GOT3 (cell line): Measurements from ENCODE around the gene EFL1.
"Not testable (repeated sequence)": the region's sequence is repeated elsewhere in the genome, so short reads cannot be mapped to it uniquely, and the experiment has no call there.

Source experiments
- DNase-seq: peaks from one replicate; lab custom pipeline; 2025; ENCODE audit warnings: mixed read lengths; lab: John Stamatoyannopoulos, UW

Gene EFL1

DNA sequence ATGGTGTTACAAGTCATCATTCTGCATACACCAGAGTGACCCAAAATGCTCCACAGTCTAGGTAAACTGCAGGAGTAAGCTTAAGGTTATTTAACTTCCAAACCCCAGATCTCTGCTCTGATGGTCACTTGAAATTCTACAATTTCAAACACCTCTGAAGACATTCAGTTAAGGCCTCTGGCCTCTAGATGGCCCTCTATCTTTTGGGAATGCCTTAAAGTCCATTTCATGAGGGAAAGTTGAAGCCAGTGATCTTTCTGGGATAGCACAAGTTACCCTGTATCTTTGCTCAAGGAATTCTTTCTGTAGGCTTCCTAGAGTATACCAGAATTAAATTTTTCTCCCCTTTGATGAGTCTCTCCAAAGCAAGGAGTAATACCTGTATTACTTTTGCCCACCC lies 18.7 kb upstream of the EFL1 start:
- not testable (repeated sequence) for DNase-seq

DNA sequence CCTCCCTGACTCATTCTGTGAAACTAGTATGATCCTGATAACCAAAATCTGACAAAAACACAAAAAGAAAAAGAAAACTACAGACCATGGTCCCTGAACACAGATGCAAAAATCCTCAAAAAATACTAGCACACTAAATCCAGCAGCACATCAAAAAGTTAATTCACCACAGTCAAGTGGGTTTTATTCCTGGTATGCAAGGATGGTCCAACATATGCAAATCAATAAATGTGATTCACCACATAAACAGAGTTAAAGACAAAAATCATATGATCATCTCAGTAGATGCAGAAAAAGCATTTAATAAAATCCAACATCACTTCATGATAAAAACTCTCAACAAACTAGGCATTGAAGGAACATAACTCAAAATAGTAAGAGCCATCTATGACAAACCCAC lies 12.9 kb upstream of the EFL1 start:
- DNase-seq: no peak

DNA sequence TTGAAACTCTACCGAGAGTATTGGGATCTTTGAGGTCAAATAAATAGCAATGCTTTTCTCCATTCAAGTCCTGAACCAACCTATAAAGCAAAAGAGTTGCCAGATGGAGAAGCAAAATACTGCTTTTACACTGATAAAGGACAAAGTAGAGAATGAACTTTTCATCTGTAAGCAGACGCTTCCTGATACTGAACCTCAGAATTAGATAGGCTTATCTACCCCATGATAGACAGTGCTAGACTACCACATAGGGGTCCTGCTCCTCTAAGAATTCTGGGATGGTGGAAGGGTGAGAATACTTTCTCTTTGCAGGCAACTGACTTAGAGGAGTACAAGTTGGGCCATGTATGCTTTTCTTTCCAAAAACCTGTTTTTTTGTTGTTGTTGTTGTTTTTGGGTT lies 9.6 kb upstream of the EFL1 start:
- DNase-seq: no peak

DNA sequence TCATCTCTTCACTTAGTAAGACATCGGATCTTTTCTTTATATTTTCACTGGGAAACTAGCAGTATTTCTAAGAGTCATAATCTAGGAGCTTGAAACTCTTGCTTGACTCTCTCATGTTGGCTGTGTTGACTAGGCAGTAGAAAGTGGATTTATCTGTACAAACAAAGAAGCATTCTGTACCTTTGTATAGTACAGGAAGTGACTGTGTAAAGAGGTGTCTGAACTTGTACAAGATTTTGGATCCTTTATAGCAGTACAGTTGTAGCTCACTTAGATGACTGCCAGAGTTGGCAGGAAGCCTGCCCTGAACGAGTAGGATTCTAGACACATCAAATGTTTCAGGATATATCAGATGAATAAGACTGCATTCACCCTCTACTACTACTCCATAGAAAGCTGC lies 5.9 kb upstream of the EFL1 start:
- not testable (repeated sequence) for DNase-seq

DNA sequence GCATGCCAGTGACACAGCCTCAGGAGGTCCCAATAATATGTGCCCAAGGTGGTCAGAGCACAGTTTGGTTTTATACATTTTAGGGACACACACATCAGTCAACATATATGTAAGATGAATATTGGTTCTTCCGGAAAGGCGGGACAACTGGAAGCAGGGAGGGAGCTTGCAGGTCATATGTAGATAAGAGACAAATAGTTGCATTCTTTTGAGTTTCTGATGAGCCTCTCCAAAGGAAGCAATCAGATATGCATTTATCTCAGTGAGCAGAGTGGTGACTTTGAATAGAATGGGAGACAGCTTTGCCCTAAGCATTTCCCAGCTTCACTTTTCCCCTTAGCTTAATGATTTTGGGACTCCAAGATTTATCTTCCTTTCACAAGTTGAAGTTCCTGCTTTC lies 4.6 kb upstream of the EFL1 start:
- DNase-seq: not testable (repeated sequence)

DNA sequence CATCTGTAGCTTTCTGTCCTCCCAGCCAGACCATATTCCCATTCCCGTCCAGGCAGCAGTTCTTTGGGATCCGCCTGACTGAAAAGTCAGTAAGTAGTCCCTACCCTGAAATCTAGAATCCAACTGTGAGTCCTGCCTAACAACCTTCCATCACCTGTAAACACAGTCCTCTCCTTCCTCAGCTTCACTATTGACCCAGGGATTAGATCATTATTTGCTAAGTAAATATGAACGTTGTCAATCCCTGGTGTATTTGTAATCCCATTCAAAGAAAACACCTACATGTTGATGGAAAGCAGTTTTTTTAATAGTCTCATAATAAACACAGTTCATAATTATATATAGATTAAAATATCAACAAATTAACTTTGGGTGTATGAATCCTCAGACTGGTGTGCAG lies 816 bp upstream of the EFL1 start:
- no peak for DNase-seq

DNA sequence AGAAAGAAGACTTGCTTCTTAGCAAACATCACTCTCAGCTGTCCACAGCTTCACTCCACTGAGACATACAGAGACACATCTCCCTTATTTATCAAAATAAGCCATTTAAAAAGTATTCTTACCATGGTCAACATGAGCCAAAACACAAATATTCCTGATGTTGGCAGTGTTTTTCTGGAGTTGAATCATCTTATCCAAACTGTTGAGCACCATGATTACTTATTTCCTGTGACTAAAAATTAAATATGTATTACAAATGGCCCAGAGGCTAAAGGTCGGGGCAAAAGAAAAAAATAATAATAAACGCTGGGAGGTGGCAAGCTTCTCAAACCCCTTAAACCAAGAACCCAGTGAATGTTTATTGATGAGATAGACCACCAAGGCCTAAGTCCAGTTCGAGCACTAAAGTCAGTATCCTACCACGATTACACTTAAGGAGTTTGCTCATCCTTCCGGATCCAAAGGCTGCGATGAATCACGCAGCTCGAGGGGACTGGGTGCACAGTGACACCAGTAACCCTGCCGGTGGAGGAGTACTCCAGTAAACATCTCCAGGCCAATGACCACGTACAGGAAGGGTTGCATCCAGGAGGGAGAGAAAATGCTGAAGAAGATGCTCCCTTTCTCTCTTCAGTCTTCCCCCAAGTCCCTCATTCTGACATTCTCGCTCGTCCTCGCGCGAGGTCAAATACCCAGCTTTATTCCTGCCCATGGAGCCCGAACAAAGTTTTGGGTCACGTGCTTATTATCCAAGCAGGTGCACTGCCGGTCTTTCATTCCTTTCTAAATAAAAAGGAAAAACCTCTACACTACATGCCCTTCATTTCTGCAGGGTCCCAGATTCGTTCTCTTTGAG lies 740 bp downstream of the EFL1 start:
- DNase-seq: peak; percentile 11

DNA sequence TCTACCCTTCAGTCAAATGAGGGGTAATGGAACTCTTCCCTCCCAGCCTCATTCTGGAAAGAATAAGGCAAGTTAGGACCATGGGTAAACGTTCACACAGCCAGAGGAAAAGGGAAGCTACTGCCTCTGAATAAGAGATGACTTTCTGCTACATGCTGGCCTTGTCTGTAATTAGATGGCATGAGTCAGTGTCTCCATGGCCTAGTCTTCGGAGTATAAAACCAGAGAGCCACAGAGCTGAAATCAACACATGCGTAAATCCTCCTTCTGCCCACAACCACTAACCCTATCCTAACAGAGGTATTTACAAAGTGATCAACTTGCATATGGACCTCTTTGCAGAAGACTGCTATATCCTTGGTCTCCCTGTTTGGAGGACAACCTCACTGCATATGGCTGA lies 14.3 kb downstream of the EFL1 start:
- DNase-seq: not testable (repeated sequence)

DNA sequence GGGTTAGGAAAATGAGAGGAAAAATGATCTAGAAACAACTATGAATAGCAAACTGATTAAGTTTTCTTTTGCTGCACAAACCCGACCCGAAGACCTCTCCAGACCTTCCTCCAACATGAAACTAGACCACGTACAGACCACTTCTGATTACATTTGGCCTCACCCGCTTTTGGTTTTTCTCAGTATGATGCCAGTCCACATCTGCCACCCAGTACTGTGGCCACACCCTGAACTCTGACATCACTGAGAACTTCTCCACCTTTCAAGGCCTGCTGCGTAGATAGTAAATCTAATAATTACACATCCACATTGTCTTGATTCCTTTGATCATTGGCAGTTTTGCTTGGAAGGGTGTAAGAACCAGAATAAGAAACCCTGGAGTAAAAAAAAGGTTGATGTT lies 16.6 kb downstream of the EFL1 start:
- not testable (repeated sequence) for DNase-seq

DNA sequence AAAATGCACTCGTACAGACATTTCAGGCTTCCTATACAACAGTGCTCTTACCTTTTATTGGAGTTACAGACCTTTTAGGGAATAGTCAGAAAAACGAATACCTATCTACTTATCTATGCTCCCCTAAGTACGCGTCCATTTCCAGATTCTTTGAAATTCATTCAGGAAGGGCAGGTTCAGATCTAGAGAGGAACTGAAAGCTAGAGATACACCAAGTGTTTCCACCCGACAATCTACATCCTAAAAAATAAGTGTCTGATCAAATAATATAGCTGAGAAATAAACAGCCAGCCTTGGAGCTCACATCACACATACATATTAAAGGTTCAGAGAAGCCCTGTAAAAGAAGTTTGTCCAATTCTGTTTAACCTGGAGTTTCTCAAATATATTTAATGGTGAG lies 18.9 kb downstream of the EFL1 start:
- DNase-seq: not testable (repeated sequence)

DNA sequence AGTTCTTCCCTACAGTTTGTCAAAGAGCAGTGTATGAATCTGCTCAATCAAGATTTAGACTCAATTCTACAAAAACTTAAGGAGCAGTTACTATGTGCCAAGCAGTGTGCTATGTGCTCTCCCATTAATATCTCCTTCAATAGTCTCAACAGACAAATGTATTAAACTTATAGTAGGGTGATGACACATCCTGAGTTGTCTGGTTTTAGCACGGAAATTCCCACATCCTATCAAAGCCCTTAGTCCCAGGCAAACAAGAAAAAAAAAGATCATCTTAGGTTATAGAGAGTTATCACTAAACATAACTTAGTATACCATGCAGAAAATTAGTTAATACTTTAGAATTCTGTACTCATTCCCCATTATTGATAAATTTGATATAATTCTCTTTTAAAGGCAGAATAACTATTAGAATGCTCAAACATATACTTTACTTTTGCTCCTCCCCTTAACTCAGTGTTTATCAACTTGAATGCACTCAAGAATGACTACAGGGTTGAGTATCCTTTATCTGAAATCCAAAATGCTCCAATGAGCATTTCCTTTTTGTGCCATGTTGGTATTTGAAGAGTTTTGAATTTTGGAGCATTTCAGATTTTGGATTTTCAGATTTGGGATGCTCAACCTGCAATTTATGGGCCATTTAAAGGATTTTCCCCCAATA lies 20.6 kb downstream of the EFL1 start:
- not testable (repeated sequence) for DNase-seq

DNA sequence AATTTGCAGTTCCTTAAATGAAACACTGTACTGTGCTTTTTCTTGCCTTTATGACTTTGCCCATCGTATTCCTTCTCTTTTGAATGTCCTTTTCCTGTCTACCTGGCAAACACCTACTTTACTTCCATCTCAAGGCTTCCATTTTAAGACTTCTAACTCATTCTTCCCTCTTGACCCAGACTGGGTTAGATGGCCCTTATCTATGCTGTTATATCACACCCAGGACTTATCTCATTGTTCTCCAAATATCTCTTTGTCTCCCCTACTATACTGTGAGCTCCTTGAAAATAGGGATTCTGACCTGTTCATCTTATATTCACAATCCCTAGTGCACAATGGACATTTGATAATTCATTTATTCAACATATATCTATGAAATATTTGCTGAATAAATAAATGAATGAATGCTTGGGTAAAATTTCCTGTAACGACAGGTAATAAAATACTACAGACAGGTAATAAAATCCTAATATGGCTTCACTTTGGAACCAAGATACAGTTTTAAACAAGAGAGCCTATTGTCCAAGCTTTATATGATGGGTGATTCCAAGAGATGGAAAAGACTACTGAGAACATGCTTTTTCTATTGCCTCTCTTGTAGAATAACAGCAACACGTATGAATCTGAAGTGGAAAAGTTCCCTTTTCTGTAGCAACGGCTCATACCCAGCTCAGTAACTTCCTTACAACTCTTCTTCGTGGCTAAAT lies 22.7 kb downstream of the EFL1 start:
- no peak for DNase-seq

DNA sequence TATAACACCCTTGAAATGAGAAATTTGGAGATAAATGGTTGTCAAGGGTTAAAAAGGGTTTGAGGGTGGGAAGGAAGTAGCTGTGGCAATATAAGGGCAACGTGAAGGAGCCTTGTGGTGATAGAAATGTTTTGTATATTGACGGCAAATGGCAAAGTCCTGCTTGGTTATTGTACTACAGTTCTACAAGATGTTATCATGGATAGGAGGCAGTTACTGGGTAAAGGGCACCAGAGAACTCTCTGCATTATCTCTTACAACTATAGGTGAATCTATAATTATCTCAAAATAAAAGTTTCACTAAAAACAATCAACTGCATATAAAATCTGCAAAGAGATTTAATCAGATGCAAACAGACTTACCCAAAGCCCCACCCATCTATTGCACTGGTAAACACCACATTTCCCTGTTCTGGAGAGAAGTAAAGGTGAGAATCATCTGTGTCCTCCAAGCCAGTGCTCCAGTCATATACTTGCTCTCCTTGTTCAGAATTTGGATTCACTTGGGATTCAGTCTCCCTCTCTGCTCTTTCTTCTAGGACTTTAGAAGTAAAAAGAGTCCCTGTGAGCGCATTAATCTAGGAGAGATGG lies 24.5 kb downstream of the EFL1 start:
- not testable (repeated sequence) for DNase-seq

DNA sequence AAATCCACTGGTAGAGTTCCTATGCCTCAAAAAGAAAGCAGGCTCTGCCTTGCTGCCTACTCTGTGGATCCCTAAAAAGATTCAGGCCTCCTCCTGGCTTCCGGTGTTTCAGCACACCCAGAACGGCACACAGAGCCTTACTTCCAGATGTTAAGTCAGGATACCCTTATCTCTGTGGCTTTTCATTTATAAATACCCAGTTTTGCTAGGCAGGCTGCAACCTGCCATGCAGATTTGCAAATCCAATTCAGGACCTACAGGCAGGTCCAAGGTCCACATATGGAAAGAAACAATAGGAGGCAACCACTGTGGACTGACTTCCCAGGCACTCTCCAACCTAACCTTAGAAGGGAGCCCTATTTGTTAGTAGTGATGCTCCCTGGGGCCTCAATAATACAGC lies 30.7 kb downstream of the EFL1 start:
- DNase-seq: no peak

DNA sequence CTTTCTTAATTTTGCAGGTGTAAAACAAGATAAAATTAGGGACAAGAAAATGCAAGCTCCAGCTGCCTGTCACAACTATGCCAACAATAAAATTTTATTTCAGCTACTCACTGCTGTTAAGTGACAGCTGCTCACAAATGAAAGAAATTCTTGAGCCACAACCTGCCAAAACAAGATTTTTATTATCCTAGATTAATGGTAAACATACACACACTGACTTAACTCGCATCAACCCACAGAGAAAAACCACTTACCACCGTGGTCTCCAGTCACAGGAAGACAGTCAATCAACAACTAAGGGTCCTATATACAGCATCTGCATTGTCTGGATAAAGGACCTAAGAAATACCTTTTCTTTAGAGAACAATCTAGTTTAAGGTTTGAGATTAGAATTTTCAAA lies 31.3 kb downstream of the EFL1 start:
- no peak for DNase-seq

DNA sequence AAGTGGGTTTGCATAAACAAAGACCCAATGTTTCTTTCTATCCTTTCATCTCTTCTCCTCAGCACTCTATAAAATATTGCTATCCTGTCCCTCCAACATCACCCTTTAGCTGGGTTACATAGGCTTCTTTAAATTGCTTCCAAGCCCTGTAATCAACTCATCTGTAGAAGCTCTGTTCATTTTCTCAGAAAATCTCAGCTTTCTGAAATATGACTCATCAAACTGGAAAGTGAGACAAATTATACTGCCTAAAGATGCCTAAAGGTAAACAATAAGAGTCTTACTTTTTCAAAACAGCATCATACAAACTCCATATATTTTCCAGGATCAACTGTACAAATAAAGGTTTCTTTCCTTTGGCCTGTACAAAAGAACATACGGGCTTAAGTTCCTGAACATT lies 33.8 kb downstream of the EFL1 start:
- DNase-seq: no peak

DNA sequence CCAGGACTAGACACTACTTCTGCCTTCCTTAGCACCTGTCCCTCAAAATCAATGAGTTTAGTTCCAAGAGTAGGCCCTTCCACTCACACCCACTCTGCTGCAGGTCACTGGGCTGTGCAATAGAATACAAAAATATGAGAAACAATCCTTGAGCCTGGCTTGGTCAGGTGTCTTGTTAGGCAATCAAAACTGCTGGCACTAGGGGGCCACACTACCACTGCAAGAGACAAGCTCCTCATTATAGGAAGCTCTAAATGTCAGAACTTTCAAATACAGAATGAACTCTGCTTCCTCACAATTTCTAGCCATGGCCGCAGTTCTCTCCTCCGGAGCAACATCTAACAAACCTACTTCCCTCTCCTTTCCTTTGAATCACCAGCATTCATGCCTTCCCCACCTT lies 41.0 kb downstream of the EFL1 start:
- not testable (repeated sequence) for DNase-seq

DNA sequence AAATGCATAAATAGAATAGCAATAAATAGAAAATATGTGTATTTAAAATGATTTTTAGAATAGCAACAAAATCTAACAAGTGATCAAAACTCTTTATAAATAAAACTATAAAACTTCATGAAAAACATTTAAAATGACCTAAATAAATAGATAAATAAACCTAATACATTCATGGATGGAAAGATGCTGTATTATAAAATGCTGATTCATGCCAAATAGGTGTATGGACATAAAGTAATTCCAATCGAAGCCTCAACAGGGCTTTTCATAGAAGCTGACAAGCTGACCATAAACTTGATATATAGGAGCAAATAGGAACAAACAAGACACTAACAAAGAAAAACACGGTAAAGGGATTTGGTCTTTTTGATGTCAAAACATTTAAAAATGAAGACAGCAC lies 46.4 kb downstream of the EFL1 start:
- not testable (repeated sequence) for DNase-seq

DNA sequence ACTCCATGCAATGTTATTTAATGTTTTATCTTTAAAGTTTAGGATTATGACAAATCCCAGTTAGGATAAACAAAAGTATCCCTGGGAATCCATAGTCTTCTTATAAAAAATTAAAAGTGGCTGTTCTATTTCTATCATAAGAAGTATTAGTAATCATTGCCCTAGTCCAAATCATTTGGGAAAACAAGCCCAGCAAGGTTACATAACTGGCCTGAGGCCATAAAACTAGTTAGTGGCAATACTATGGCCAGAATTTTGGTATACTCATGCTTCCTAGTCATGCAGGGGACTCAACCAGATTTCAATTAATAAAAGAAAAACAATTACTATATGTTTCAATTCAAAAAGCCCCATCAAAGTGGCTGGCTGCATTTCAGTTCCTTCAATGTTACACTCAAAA lies 50.3 kb downstream of the EFL1 start:
- not testable (repeated sequence) for DNase-seq

DNA sequence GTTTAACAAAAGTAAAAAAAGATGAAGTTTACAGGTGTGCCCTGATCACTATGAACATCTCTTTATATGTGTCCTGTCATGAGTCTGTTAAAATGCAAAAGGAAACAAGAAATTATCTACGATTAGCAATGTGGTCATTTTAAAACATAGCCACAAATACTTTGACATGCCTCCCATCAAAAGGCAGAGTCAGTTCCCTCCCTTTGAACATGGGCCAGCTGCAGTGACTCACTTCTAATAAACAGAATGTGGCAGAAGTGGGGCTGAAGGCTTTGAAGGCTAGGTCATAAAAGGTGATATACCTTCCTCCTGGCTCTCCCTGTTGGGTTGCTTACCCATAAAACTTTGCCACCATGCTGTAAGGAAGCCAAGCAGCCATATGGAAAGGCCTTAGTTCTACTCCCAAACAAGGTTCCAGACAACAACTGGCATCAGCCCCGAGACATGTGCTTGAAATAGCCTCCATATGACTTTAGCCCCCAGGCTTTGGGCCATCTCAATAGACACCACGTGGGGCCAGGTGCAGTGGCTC lies 52.4 kb downstream of the EFL1 start:
- not testable (repeated sequence) for DNase-seq

DNA sequence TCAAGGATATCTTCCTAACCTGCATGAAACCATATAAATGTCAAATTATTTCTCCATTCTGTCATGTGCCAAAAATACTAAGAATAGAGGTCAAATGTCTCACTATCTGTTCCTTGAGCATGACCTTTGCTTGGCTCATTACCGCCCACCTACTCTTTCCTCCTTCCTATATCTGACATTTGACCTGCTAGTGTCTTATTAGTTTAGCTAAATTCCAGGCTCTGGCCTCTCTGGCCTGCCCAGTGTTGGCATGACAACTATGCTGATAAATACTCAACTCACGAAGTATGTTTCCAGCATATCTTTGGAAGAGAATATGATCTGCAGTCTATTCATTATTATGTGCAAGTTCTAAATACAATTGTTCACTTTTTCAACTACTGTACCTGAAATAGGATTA lies 58.0 kb downstream of the EFL1 start:
- not testable (repeated sequence) for DNase-seq
